Loucy (cell line): ENCODE measurements around the gene IQCH.

Experiments
- CTCF ChIP-seq: fragments of 200-600 bp; sonication (generic); conservative IDR thresholded peaks from 2 replicates; pipeline ENCODE4 v1.5.1; 2014; ENCODE audit warnings: mild to moderate bottlenecking, antibody characterized with exemption, low read length
- EZH2phosphoT487 ChIP-seq: fragments of 200-600 bp; IDR thresholded peaks from 2 replicates; pipeline ENCODE4 v1.6.1; 2018; ENCODE audit warnings: antibody characterized with exemption, mild to moderate bottlenecking, moderate library complexity, borderline replicate concordance

GRCh38 chr15:67253549-67254237 lies 893 bp upstream of the IQCH start:
- TF ChIP-seq CTCF (no peak), EZH2phosphoT487 (no peak)
